Mucosa of stomach (tissue), 1 donor: Measurements from ENCODE around the gene ETNPPL.
"Not testable (repeated sequence)": the region's sequence is repeated elsewhere in the genome, so short reads cannot be mapped to it uniquely, and the experiment has no call there.

Experiments
- H3K27me3 ChIP-seq: one replicate; pipeline ENCODE4 v1.7.0; 2013; ENCODE audit warnings: mild to moderate bottlenecking, low read length; ENCODE audit not compliant: control insufficient read depth, insufficient read depth
- H3K36me3 ChIP-seq: one replicate; pipeline ENCODE4 v1.7.0; 2013; ENCODE audit warnings: low read length; ENCODE audit not compliant: control insufficient read depth, insufficient read depth
- H3K4me1 ChIP-seq: one replicate; pipeline ENCODE4 v1.7.0; 2013; ENCODE audit warnings: mild to moderate bottlenecking, low read length; ENCODE audit not compliant: control insufficient read depth, insufficient read depth
- H3K4me3 ChIP-seq: one replicate; pipeline ENCODE4 v1.7.0; 2013; ENCODE audit warnings: low read length
- H3K9ac ChIP-seq: one replicate; pipeline ENCODE4 v1.7.0; 2013; ENCODE audit warnings: mild to moderate bottlenecking, low read length, moderate library complexity
- H3K9me3 ChIP-seq: one replicate; pipeline ENCODE4 v1.7.0; 2013; ENCODE audit warnings: mild to moderate bottlenecking, low read length, moderate library complexity; ENCODE audit not compliant: control insufficient read depth
- donor health status: Pancreatic carcinoma.

Gene ETNPPL

DNA sequence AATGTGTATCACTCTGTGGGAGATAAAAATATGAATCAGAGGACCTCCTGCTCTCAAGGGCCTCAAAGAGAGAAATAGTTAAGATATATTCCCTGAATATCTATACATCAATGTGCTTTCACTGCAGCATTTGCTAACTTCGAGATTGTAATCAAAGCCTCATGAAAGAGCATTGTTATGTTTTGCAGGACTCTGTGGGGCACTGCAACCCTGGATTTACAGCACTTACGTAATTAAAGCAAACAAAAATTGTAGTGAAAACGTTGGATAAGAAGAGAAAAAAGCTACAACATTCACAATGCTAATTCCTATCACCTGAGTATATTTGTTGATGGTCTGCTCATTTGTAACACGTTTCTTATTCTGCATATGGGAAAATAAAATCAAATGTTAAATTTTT, 48.0 kb downstream of the ETNPPL start:
- Histone ChIP-seq H3K36me3 (no peaks in the 10 kb centered on the region), H3K9me3 (no peaks in the 10 kb centered on the region), H3K27me3 (no peaks in the 10 kb centered on the region), H3K4me3 (no peak overlapping the region), H3K4me1 (no peaks in the 10 kb centered on the region), H3K9ac (no peak overlapping the region)

GRCh38 chr4:108710578-108710977, 52.3 kb downstream of the ETNPPL start:
- H3K27me3 ChIP-seq, H3K9me3 ChIP-seq, H3K4me3 ChIP-seq, H3K4me1 ChIP-seq, H3K9ac ChIP-seq, H3K36me3 ChIP-seq: not testable (repeated sequence)

DNA sequence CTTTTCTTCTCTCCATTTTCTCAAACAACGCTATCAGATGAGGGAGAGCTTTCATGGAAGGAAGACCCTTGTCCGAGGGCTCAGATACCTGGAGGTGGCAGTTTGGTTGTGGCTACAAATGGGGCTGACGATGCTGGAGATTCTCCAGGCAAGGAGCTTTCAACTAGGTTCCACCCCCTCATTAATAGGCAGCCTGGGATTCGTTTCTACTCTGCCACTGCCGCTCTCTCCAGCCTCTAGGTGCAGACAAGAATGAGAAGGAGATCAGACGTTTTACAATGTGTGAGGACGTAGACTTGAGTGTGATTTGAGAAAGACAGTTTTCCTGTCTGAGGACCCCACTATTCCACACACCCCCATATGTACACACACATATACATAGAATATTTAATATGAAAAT, 53.1 kb downstream of the ETNPPL start:
- Histone ChIP-seq H3K27me3 (no peaks in the 10 kb centered on the region), H3K4me3 (no peak overlapping the region), H3K9me3 (no peaks in the 10 kb centered on the region), H3K9ac (no peak overlapping the region), H3K4me1 (no peaks in the 10 kb centered on the region), H3K36me3 (no peaks in the 10 kb centered on the region)

DNA sequence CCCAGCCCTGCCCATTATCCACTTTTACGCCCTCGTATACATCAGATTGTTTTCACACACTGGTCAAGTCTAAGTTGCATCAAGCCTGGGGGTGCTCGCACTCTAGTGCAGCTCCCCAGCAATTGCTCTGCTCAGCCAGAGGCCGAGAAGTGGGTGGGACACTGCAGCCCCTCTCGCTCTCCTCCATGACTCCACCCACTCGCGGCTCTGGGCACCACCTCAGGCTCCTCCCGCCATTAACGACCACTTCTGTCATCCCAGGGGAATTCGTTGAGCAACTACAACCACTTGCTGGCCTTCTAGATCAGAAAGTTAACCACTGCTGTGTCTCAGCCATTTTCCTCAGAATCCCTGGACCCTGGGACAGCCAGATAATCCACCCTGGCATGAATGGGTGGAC, 53.6 kb downstream of the ETNPPL start:
- no peaks in the 10 kb centered on the region for H3K4me1 ChIP-seq
- no peaks in the 10 kb centered on the region for H3K36me3 ChIP-seq
- H3K27me3 ChIP-seq = no peaks in the 10 kb centered on the region
- no peak overlapping the region for H3K9ac ChIP-seq
- H3K4me3 ChIP-seq = no peak overlapping the region
- no peaks in the 10 kb centered on the region for H3K9me3 ChIP-seq

DNA sequence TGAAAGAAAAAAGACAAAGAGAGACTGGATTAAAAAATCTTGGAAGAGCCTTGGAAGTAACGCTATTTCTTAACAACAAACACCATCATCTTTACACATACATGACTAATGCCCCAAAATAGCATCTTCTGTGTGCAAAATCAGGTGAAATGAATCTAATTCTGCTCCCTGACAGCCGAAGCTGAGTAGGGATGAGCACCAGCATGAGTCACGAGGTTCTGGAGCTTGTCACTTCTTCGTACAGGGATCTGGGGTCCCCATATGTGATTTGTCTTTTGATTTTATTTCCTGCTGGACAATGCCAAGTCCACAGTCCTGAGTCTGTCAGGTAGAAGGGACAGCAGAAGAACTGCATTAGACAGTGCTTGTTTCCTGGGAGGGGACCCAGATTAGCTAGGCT, 56.6 kb downstream of the ETNPPL start:
- Histone ChIP-seq H3K9me3 (no peaks in the 10 kb centered on the region), H3K4me1 (no peaks in the 10 kb centered on the region), H3K4me3 (no peak overlapping the region), H3K9ac (no peak overlapping the region), H3K27me3 (no peaks in the 10 kb centered on the region), H3K36me3 (no peaks in the 10 kb centered on the region)

DNA sequence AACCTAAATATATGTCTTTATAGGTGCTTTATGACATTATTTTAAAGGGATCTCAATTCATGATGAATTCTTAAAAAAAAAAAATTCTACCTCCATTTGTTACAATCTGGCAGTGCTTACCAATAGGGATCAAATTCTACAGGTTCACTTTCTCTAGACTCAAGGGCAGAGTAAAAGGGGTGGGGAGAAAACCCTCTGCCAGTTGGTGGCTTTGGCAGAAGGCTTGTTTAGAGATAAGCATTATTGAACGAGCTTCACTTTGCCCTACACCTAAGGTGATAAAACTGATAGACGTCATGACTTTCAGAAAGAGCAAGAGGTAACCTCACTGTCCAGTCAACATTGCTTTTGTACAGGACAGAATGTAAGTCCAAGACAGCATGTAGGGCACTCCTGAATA, 58.9 kb downstream of the ETNPPL start:
- no peak overlapping the region for H3K9ac ChIP-seq
- H3K27me3 ChIP-seq = no peaks in the 10 kb centered on the region
- H3K9me3 ChIP-seq = no peaks in the 10 kb centered on the region
- no peaks in the 10 kb centered on the region for H3K4me1 ChIP-seq
- H3K4me3 ChIP-seq = no peak overlapping the region
- no peaks in the 10 kb centered on the region for H3K36me3 ChIP-seq

GRCh38 chr4:108703370-108703769, 59.5 kb downstream of the ETNPPL start:
- Histone ChIP-seq H3K27me3 (no peaks in the 10 kb centered on the region), H3K4me3 (no peak overlapping the region), H3K4me1 (no peaks in the 10 kb centered on the region), H3K36me3 (no peaks in the 10 kb centered on the region), H3K9me3 (no peaks in the 10 kb centered on the region), H3K9ac (no peak overlapping the region)

- Histone ChIP-seq H3K27me3 (no peaks in the 10 kb centered on the region), H3K9ac (no peak overlapping the region), H3K9me3 (no peaks in the 10 kb centered on the region), H3K36me3 (no peaks in the 10 kb centered on the region), H3K4me1 (no peaks in the 10 kb centered on the region), H3K4me3 (no peak overlapping the region)
These were observed 59.9 kb downstream of the ETNPPL start for GRCh38 chr4:108702960-108703359.

- H3K4me1 ChIP-seq = no peaks in the 10 kb centered on the region
These were observed 62.6 kb downstream of the ETNPPL start for GRCh38 chr4:108700081-108700757.

DNA sequence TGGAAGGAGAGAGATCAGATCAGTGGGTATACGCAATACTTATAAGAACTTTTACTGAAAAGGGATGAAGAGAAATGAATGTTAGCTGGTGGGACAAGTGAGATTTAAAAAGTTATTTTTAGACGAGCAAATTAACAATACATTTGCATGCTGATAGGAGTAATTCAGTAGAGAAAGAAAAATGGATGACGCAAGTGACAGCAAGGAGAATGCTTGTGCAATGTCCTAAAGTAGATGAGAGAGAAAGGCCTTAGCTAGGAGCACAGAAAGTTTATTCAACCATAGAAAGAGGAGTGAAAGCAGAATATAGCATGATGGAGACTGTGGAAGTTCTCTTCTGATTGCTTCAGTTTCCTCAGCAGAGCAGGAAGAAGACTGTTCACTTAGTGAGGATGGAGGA, 66.7 kb downstream of the ETNPPL start:
- Histone ChIP-seq H3K4me3 (no peak overlapping the region), H3K9ac (no peak overlapping the region), H3K9me3 (no peaks in the 10 kb centered on the region), H3K36me3 (no peaks in the 10 kb centered on the region), H3K4me1 (no peaks in the 10 kb centered on the region), H3K27me3 (no peaks in the 10 kb centered on the region)

More at GRCh38 chr4:108700081-108700757, 62.6 kb downstream of the ETNPPL start:
- H3K9ac ChIP-seq = no peak overlapping the region
- no peaks in the 10 kb centered on the region for H3K9me3 ChIP-seq
- H3K36me3 ChIP-seq = no peaks in the 10 kb centered on the region
- H3K4me3 ChIP-seq = no peak overlapping the region
- H3K27me3 ChIP-seq = no peaks in the 10 kb centered on the region

DNA sequence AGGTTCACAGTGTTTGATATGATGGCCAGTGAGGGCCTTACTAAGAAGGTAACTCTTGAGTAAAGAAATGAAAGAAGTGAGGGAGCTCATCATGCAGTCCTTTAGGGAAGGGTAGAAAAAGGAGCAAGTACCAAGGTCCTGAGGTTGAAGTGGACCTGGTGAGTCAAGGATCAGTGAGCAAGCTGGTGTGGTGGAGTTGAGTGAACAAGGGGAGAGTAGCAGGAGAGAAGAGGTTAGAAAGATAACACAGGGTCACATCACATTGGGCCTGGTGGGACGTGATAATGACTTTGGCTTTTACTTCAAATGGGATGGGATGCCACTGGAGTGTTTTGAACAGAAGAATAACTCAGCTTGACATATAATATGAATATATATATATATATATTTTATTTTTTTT, 67.8 kb downstream of the ETNPPL start:
- no peaks in the 10 kb centered on the region for H3K9me3 ChIP-seq
- H3K36me3 ChIP-seq = no peaks in the 10 kb centered on the region
- no peak overlapping the region for H3K4me3 ChIP-seq
- no peak overlapping the region for H3K9ac ChIP-seq
- H3K27me3 ChIP-seq = no peaks in the 10 kb centered on the region
- no peaks in the 10 kb centered on the region for H3K4me1 ChIP-seq

GRCh38 chr4:108694423-108694822, 68.4 kb downstream of the ETNPPL start:
- Histone ChIP-seq H3K9me3 (no peaks in the 10 kb centered on the region), H3K9ac (no peak overlapping the region)

DNA sequence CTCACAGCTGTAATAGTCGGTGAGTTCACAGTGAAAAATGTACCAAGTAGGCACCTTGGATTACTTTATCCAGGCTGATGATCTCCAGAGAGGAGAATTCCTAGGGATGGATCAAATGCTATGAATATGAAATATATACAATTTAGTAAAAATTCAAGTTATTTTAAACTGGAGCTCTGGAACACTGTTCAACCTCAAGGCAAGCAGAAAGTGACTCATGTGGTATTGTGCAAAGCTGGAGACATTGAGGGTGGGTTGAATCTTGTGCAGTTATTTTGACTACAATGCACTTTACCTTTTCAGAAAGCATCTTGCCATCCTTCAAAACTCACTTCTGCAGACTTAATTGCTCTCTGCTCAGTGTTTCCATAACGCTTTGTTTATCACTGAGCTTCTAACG, 69.0 kb downstream of the ETNPPL start:
- H3K36me3 ChIP-seq = no peaks in the 10 kb centered on the region
- no peaks in the 10 kb centered on the region for H3K9me3 ChIP-seq
- no peaks in the 10 kb centered on the region for H3K27me3 ChIP-seq
- no peak overlapping the region for H3K4me3 ChIP-seq
- no peaks in the 10 kb centered on the region for H3K4me1 ChIP-seq
- no peak overlapping the region for H3K9ac ChIP-seq

More at GRCh38 chr4:108694423-108694822, 68.4 kb downstream of the ETNPPL start:
- Histone ChIP-seq H3K4me3 (no peak overlapping the region), H3K36me3 (no peaks in the 10 kb centered on the region), H3K27me3 (no peaks in the 10 kb centered on the region), H3K4me1 (no peaks in the 10 kb centered on the region)
